ENCODE data around the gene MINDY2. TPM values are rescaled to one million over a fixed set of nuclear protein-coding genes. Genes with fewer than 3 reads are reported as not detected.

MINDY2 gene
- total and polyA plus RNA-seq, 2 of the 8 experiments (the other 6 are each of a cell fraction or from before 2014, with no cell fraction given): 3.1 to 25.7 TPM

GRCh38 chr15:58766290-58766689 is 4.8 kb upstream of the MINDY2 start:
- H2AK5ac ChIP-seq (ENCODE audit: low read depth, low read length): no peak overlapping the region
- H2BK20ac ChIP-seq (ENCODE audit: low read length): no peak overlapping the region
- H2AFZ ChIP-seq (ENCODE audit: low read length): no peak overlapping the region
- H2BK120ac ChIP-seq (replicated peaks; ENCODE audit: low read depth, low read length): no peak overlapping the region
- no peak overlapping the region for H4K91ac ChIP-seq (replicated peaks; ENCODE audit: insufficient read length, low read length)
- H3K36me3 ChIP-seq (ENCODE audit: control insufficient read depth in 2 of 4, insufficient read depth in 4 of 4, low read length in 3 of 4): no peaks in the 10 kb centered on the region
- H3K4me2 ChIP-seq (ENCODE audit: insufficient read depth in 1 of 2, low read depth in 2 of 2, low read length in 2 of 2): no peak overlapping the region
- H3K23me2 ChIP-seq (ENCODE audit: low read depth, low read length): peaks cover 5% of the 10 kb centered on the region; the same call in 1 of the 2 replicates
- no peak overlapping the region for H2BK15ac ChIP-seq (ENCODE audit: low read length)
- no peak overlapping the region for H2BK5ac ChIP-seq (ENCODE audit: low read depth, low read length)
- DNase-seq (ENCODE audit: low read depth in 1 of 2, low spot score in 2 of 2) (no peak), FAIRE-seq (no peak)
- no peak overlapping the region for H3K56ac ChIP-seq (replicated peaks; ENCODE audit: insufficient read length, low read depth, low read length)
- ChIA-PET CTCF (ENCODE audit: partially characterized antibody) (no interaction called here), POLR2A (ENCODE audit: partially characterized antibody) (no interaction called here)
- WGBS, 2 experiments (ENCODE audit: extremely low coverage in 1 of 2, insufficient coverage in 1 of 2, insufficient read length in 1 of 2, insufficient replicate concordance in 2 of 2, low coverage in 1 of 2, low lambda C conversion rate in 2 of 2, missing lambda C conversion rate in 1 of 2): 93% methylated on average over 5 of the region's 5 CpGs; no CpG with 5 or more reads in 1 of the 2 experiments
- no peak overlapping the region for H3K4ac ChIP-seq (replicated peaks; ENCODE audit: insufficient read length, low read depth, low read length)
- H3K14ac ChIP-seq (ENCODE audit: insufficient read length): no peak overlapping the region
- no peak overlapping the region for H3K23ac ChIP-seq (ENCODE audit: insufficient read length)
- no peak overlapping the region for H3K18ac ChIP-seq (ENCODE audit: extremely low read depth, low read length)
- H3K27me3 ChIP-seq (replicated peaks in 1 of 4; ENCODE audit: control insufficient read depth in 3 of 4, extremely low read depth in 1 of 4, insufficient read depth in 3 of 4, low read length in 3 of 4): no peaks in the 10 kb centered on the region
- TF ChIP-seq RXRA (IDR thresholded peaks at IDR 0.05; ENCODE audit: insufficient read depth, low read depth, low read length) (no peak), BACH1 (IDR thresholded peaks at IDR 0.05; ENCODE audit: low read length) (no peak), CREB1 (IDR thresholded peaks at IDR 0.05) (no peak), NANOG (IDR thresholded peaks at IDR 0.05; ENCODE audit: insufficient read depth, low read depth, low read length, poor library complexity, severe bottlenecking) (no peak), CEBPB (IDR thresholded peaks at IDR 0.05; ENCODE audit: low read depth, low read length) (no peak), POLR2A (IDR thresholded peaks at IDR 0.05; ENCODE audit: control extremely low read depth in 1 of 2, low read depth in 2 of 2, low read length in 2 of 2) (no peak), RNF2 (IDR thresholded peaks at IDR 0.05; ENCODE audit: borderline replicate concordance, low read depth, low read length, missing control alignments, poor library complexity, severe bottlenecking) (no peak), FOSL1 (IDR thresholded peaks at IDR 0.05; ENCODE audit: insufficient read depth, low read depth, low read length) (no peak), HDAC6 (IDR thresholded peaks at IDR 0.05; ENCODE audit: low read depth, low read length) (no peak)
- H3K79me1 ChIP-seq (ENCODE audit: low read depth, low read length): no peaks in the 10 kb centered on the region
- H3K4me3 ChIP-seq (ENCODE audit: extremely low read depth in 1 of 4, insufficient read depth in 2 of 4, low read depth in 3 of 4, low read length in 4 of 4): no peak overlapping the region
- H3K27ac ChIP-seq (ENCODE audit: low read depth, low read length): no peak overlapping the region
- no peak overlapping the region for H4K8ac ChIP-seq (ENCODE audit: extremely low read depth, insufficient read depth, low read length)
- H4K20me1 ChIP-seq (replicated peaks in 1 of 2; ENCODE audit: control insufficient read depth in 1 of 2, insufficient read depth in 2 of 2, low read length in 2 of 2): no peaks in the 10 kb centered on the region
- no peak overlapping the region for H4K5ac ChIP-seq (ENCODE audit: insufficient read length, low read depth, low read length)
- H3K9ac ChIP-seq (replicated peaks in 1 of 4; ENCODE audit: extremely low read depth in 1 of 4, low read depth in 3 of 4, low read length in 3 of 4): no peak overlapping the region
- no peak overlapping the region for H2BK12ac ChIP-seq (ENCODE audit: low read depth, low read length)
- peaks cover 0 to 2% (median 0%) of the 10 kb centered on the region in 4 experiments; a peak in 2 of 7 replicates for H3K4me1 ChIP-seq (replicated peaks in 1 of 4; ENCODE audit: control insufficient read depth in 3 of 4, insufficient read depth in 4 of 4, low read length in 3 of 4)
- no peaks in the 10 kb centered on the region for H3K79me2 ChIP-seq (ENCODE audit: control insufficient read depth in 1 of 2, insufficient read depth in 2 of 2, low read length in 2 of 2)
- H3K9me3 ChIP-seq (ENCODE audit: insufficient read depth in 2 of 2, low read depth in 1 of 2, low read length in 1 of 2): no peaks in the 10 kb centered on the region

All from H1 (cell line).